Trophoblast cell (in vitro differentiated cells and primary cell): ENCODE measurements around the gene TIMM10.

Source experiments
- DNase-seq, 2 donors: peaks; one replicate each; pipeline ENCODE4 v3.0.0-alpha.2; 2016
- H2AFZ ChIP-seq: 2 replicates; pipeline ENCODE4 v1.6.1; 2013; ENCODE audit warnings: low read length, moderate library complexity, mild to moderate bottlenecking; ENCODE audit not compliant: insufficient read depth, poor library complexity
- H2AK5ac ChIP-seq: 2 replicates; pipeline ENCODE4 v1.6.1; 2013; ENCODE audit warnings: mild to moderate bottlenecking, low read length
- H2BK120ac ChIP-seq: 2 replicates; pipeline ENCODE4 v1.6.1; 2013; ENCODE audit warnings: low read length, mild to moderate bottlenecking, moderate library complexity; ENCODE audit not compliant: insufficient read depth, poor library complexity
- H2BK12ac ChIP-seq: 2 replicates; pipeline ENCODE4 v1.6.1; 2013; ENCODE audit warnings: mild to moderate bottlenecking, low read length, moderate library complexity
- H2BK5ac ChIP-seq: 2 replicates; pipeline ENCODE4 v1.6.1; 2013; ENCODE audit warnings: low read length, low read depth, moderate library complexity, mild to moderate bottlenecking; ENCODE audit not compliant: poor library complexity
- H3K14ac ChIP-seq: 2 replicates; pipeline ENCODE4 v1.6.1; 2013; ENCODE audit warnings: mild to moderate bottlenecking, low read length
- H3K18ac ChIP-seq: 2 replicates; pipeline ENCODE4 v1.6.1; 2013; ENCODE audit warnings: mild to moderate bottlenecking, low read length
- H3K23ac ChIP-seq: 2 replicates; pipeline ENCODE4 v1.6.1; 2013; ENCODE audit warnings: low read length
- H3K27ac ChIP-seq: 2 replicates; pipeline ENCODE4 v1.5.1; 2013; ENCODE audit warnings: low read depth, mild to moderate bottlenecking, inconsistent platforms, low read length, moderate library complexity
- H3K27me3 ChIP-seq: 2 replicates; pipeline ENCODE4 v1.6.1; 2013; ENCODE audit warnings: inconsistent platforms, mild to moderate bottlenecking, low read length, moderate library complexity; ENCODE audit not compliant: insufficient read depth
- H3K36me3 ChIP-seq, 2 experiments: 1 replicate in 1 of 2; 2 replicates in 1 of 2; pipeline ENCODE4 v1.6.1; 2013; ENCODE audit warnings: low read length in 2 of 2, mild to moderate bottlenecking in 2 of 2, moderate library complexity in 1 of 2; ENCODE audit not compliant: insufficient read depth in 2 of 2, control insufficient read depth in 1 of 2
- H3K4ac ChIP-seq: 2 replicates; pipeline ENCODE4 v1.6.1; 2013; ENCODE audit warnings: low read depth, mild to moderate bottlenecking, low read length, moderate library complexity
- H3K4me1 ChIP-seq, 2 experiments: 1 replicate in 1 of 2; 2 replicates in 1 of 2; pipeline ENCODE4 v1.6.1; 2013; ENCODE audit warnings: low read length in 2 of 2, mild to moderate bottlenecking in 2 of 2, moderate library complexity in 1 of 2; ENCODE audit not compliant: insufficient read depth in 2 of 2, control insufficient read depth in 1 of 2
- H3K4me2 ChIP-seq: 2 replicates; pipeline ENCODE4 v1.6.1; 2013; ENCODE audit warnings: inconsistent platforms, mild to moderate bottlenecking, low read length, moderate library complexity
- H3K4me3 ChIP-seq: 2 replicates; pipeline ENCODE4 v1.5.1; 2013; ENCODE audit warnings: mild to moderate bottlenecking, low read depth, low read length, inconsistent platforms
- H3K79me1 ChIP-seq: one replicate; pipeline ENCODE4 v1.6.1; 2013; ENCODE audit warnings: low read length
- H3K79me2 ChIP-seq: 2 replicates; pipeline ENCODE4 v1.6.1; 2013; ENCODE audit warnings: low read length, mild to moderate bottlenecking; ENCODE audit not compliant: control insufficient read depth, insufficient read depth, poor library complexity
- H3K9ac ChIP-seq: 2 replicates; pipeline ENCODE4 v1.6.1; 2013; ENCODE audit warnings: mild to moderate bottlenecking, low read length
- H3K9me3 ChIP-seq: 2 replicates; pipeline ENCODE4 v1.6.1; 2013; ENCODE audit warnings: low read depth, mild to moderate bottlenecking, control low read depth, inconsistent platforms, low read length; ENCODE audit not compliant: insufficient read depth
- H4K12ac ChIP-seq: 2 replicates; pipeline ENCODE4 v1.6.1; 2013; ENCODE audit warnings: low read depth, mild to moderate bottlenecking, low read length, moderate library complexity
- H4K8ac ChIP-seq: 2 replicates; pipeline ENCODE4 v1.6.1; 2013; ENCODE audit warnings: low read depth, mild to moderate bottlenecking, low read length, moderate library complexity
- H4K91ac ChIP-seq: one replicate; pipeline ENCODE4 v1.6.1; 2013; ENCODE audit warnings: low read depth, mild to moderate bottlenecking, low read length, moderate library complexity
- WGBS: extraction: QIAGEN DNeasy Blood & Tissue Kit; methylation state at CpG from one replicate; pipeline ENCODE4 v1.1.7; 2013; ENCODE audit warnings: missing lambda C conversion rate; ENCODE audit not compliant: insufficient read length, insufficient coverage; ENCODE audit errors: extremely low coverage; 5-methylcytosine and 5-hydroxymethylcytosine counted together

Gene TIMM10

DNA sequence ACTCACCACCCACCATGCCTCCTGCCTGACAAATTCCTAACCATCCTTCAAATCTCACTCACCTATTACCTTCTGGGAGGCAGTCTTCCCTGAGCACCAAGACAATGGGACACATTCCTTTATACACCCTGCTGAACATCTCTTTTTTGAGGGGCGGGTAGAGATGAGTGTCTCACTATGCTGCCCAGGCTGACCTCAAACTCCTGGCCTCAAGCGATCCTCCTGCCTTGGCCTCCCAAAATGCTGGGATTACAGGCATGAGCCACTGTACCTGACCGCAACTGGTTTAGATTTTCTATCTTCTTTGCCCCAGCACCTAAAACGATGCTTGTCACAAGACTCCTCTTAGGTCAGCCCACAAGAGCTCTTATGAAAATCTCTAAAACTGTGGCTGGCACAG is 7.1 kb downstream of the TIMM10 start:
- no CpG with 5 or more reads among the region's 4 CpGs for WGBS

DNA sequence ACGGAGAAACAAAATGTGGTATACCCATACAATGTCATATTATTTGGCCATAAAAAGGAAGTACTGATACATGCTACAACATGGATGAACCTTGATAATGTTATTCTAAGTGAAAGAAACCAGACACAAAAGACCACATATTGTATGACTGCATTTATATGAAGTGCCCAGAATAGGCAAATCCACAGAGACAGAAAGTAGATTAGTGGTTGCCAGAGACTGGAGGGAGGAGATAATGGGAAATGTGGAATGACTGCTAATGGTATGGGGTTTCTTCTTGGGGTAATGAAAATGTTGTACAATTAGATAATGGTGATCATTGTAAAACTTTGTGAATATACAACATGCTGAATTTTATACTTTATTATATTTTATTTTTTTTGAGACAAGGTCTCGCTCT is 9.4 kb downstream of the TIMM10 start:
- Histone ChIP-seq H3K27ac (no peak overlapping the region), H3K4me2 (no peak overlapping the region), H3K4me1 (no peaks in the 10 kb centered on the region), H3K9ac (no peak overlapping the region), H2BK120ac (no peak overlapping the region), H3K9me3 (no peaks in the 10 kb centered on the region), H3K79me1 (no peaks in the 10 kb centered on the region), H3K4ac (no peak overlapping the region), H2AFZ (no peak overlapping the region), H3K14ac (no peak overlapping the region), H3K4me3 (no peak overlapping the region), H3K36me3 (no peaks in the 10 kb centered on the region), H3K23ac (no peak overlapping the region), H2BK12ac (no peak overlapping the region), H2BK5ac (no peak overlapping the region), H4K12ac (no peak overlapping the region), H3K27me3 (peaks cover 7% of the 10 kb centered on the region), H4K91ac (no peak overlapping the region), H3K79me2 (no peaks in the 10 kb centered on the region), H4K8ac (no peak overlapping the region), H3K18ac (no peak overlapping the region), H2AK5ac (no peak overlapping the region)
- no CpG with 5 or more reads among the region's 2 CpGs for WGBS
- DNase-seq: no peak

More for the DNA sequence above, 7.1 kb downstream of the TIMM10 start:
- Histone ChIP-seq H2AK5ac (no peak overlapping the region), H3K27me3 (no peaks in the 10 kb centered on the region), H3K4ac (no peak overlapping the region), H4K8ac (no peak overlapping the region), H3K27ac (no peak overlapping the region), H3K36me3 (peaks cover under 1 to 4% of the 10 kb centered on the region in 2 experiments), H3K79me2 (no peaks in the 10 kb centered on the region), H3K9ac (no peak overlapping the region), H3K79me1 (no peaks in the 10 kb centered on the region), H4K91ac (no peak overlapping the region), H3K14ac (no peak overlapping the region), H3K4me3 (no peak overlapping the region), H3K23ac (no peak overlapping the region), H2BK5ac (no peak overlapping the region), H3K4me1 (no peaks in the 10 kb centered on the region), H2BK120ac (no peak overlapping the region), H3K9me3 (no peaks in the 10 kb centered on the region), H3K18ac (no peak overlapping the region), H4K12ac (no peak overlapping the region), H3K4me2 (no peak overlapping the region), H2BK12ac (no peak overlapping the region), H2AFZ (no peak overlapping the region)
- no peak for DNase-seq

DNA sequence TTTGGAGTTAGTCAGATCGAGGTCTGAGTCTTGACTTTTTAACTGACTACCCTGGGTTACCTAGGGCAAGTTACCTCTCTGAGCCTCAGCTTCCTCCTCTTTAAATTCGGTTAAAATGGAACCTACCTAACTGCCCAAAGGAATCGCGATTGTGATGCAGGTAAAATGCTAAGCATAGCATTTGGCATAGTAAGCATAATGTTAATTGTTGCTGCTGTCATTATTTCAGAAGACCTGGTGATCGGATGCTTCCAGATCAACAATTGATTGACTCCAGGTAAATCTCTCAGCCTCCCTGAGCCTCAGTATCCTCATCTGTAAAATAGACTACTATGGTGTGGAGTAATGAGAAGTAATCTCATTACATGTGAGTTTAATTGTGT is 14.5 kb downstream of the TIMM10 start:
- H3K9ac ChIP-seq: no peak overlapping the region
- no peak overlapping the region for H2BK5ac ChIP-seq
- no peak overlapping the region for H3K23ac ChIP-seq
- peak overlapping the region; percentile 98 for H3K4me2 ChIP-seq
- H3K79me1 ChIP-seq: no peaks in the 10 kb centered on the region
- WGBS: no CpG with 5 or more reads among the region's 5 CpGs
- no peak overlapping the region for H2BK12ac ChIP-seq
- H3K27ac ChIP-seq: no peak overlapping the region
- peak in 1 of 2 donors; percentile 48 for DNase-seq
- H3K4me1 ChIP-seq: peaks cover 8% of the 10 kb centered on the region in 2 experiments
- no peak overlapping the region for H4K91ac ChIP-seq
- no peak overlapping the region for H3K4me3 ChIP-seq
- H2AFZ ChIP-seq: no peak overlapping the region
- H3K18ac ChIP-seq: no peak overlapping the region
- H2BK120ac ChIP-seq: no peak overlapping the region
- no peak overlapping the region for H3K4ac ChIP-seq
- no peaks in the 10 kb centered on the region for H3K9me3 ChIP-seq
- no peak overlapping the region for H4K12ac ChIP-seq
- no peaks in the 10 kb centered on the region for H3K36me3 ChIP-seq
- no peaks in the 10 kb centered on the region for H3K79me2 ChIP-seq
- no peak overlapping the region for H2AK5ac ChIP-seq
- no peak overlapping the region for H4K8ac ChIP-seq
- peaks cover 38% of the 10 kb centered on the region for H3K27me3 ChIP-seq
- H3K14ac ChIP-seq: no peak overlapping the region

DNA sequence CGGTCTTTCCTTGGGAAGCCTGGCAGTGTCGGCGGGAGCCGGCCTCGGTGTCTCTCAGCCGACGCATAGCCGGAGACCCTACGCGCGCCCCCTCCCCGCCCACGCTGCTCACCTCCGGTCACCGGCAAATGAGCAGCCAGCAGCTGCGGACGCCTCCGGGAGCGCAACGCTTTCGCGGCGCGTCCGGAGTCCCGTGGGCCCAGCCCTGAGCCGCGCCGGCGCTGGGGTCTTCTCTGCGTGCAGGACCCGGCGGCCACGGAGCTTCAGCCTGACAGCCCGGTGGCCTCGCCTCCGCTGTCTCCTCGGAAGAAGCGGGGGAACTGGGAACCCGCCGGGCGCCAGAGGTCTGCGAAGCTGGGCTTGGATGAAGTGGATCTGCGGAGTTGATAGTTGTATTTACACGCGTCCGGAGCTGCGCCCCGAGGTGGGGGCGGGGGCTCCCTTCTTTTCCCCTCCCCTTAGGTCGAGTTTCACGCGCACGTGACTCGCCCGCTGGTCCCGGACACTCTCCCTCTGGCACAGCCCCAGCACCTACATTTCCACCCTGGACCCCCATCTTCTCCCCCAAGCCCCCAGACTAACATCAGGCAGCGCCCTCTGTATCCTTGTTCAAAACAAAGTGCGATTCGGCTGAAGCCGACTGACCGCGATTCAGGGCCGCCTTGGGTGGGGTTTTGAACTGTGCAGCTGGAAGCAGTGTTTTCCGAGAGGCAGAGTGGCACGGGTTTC is 15.1 kb downstream of the TIMM10 start, which contains the start of gene SLC43A1:
Gene SLC43A1, minus strand, starts transcription at position 371 of the 729 bp plus-strand sequence. CDS start 1,591 bp downstream, outside the sequence.
- H4K12ac ChIP-seq: no peak within 1 kb of the TSS
- no peak within 1 kb of the TSS for H3K23ac ChIP-seq
- DNase-seq: peak in 1 of 2 donors; percentile 18
- H2AK5ac ChIP-seq: no peak within 1 kb of the TSS
- peak within 1 kb of the TSS; percentile 1 for H2BK120ac ChIP-seq
- no peaks in the 10 kb centered on the region for H3K9me3 ChIP-seq
- peaks cover 38% of the 10 kb centered on the region for H3K27me3 ChIP-seq
- H3K27ac ChIP-seq: no peak within 1 kb of the TSS
- H2BK5ac ChIP-seq: no peak within 1 kb of the TSS
- H4K8ac ChIP-seq: no peak within 1 kb of the TSS
- H3K4ac ChIP-seq: no peak within 1 kb of the TSS
- peak within 1 kb of the TSS; percentile 56 for H3K18ac ChIP-seq
- H3K4me1 ChIP-seq: peaks cover 8% of the 10 kb centered on the region in 2 experiments
- no peaks in the 10 kb centered on the region for H3K36me3 ChIP-seq
- H2AFZ ChIP-seq: peak within 1 kb of the TSS; percentile 83
- H3K4me3 ChIP-seq: peak within 1 kb of the TSS; percentile 63
- no peaks in the 10 kb centered on the region for H3K79me1 ChIP-seq
- no peaks in the 10 kb centered on the region for H3K79me2 ChIP-seq
- H3K4me2 ChIP-seq: peak within 1 kb of the TSS; percentile 98
- no peak within 1 kb of the TSS for H3K9ac ChIP-seq
- H2BK12ac ChIP-seq: no peak within 1 kb of the TSS
- H3K14ac ChIP-seq: no peak within 1 kb of the TSS
- no CpG with 5 or more reads among the region's 66 CpGs for WGBS
- H4K91ac ChIP-seq: no peak within 1 kb of the TSS
